Liver (tissue), 9 donors: ENCODE measurements around the gene FECH. TPM values are rescaled to one million over a fixed set of nuclear protein-coding genes. Genes with fewer than 3 reads are reported as not detected.
A peak's percentile ranks its signal among the peaks of the same experiment; 100 is the strongest.

Experiments
- DNase-seq: peaks from one replicate; pipeline ENCODE4 v3.0.0-alpha.2; 2017; ENCODE audit warnings: low spot score
- H3K27ac ChIP-seq, 2 donors: one replicate each; pipeline ENCODE4 v1.7.0; 2013; ENCODE audit warnings: inconsistent platforms in 2 of 2, low read length in 2 of 2, control low read depth in 1 of 2, low read depth in 1 of 2, mild to moderate bottlenecking in 1 of 2
- H3K27me3 ChIP-seq, 4 donors: one replicate each; pipeline versions ENCODE4 v1.6.1 to v1.7.0; 2013; ENCODE audit warnings: low read length in 3 of 4, inconsistent platforms in 1 of 4, mild to moderate bottlenecking in 1 of 4, moderate library complexity in 1 of 4; ENCODE audit not compliant: control insufficient read depth in 4 of 4, insufficient read depth in 4 of 4
- H3K36me3 ChIP-seq, 4 donors: one replicate each; pipeline versions ENCODE4 v1.6.1 to v1.7.0; 2013; ENCODE audit warnings: low read length in 3 of 4, mild to moderate bottlenecking in 3 of 4, low read depth in 1 of 4, moderate library complexity in 1 of 4; ENCODE audit not compliant: control insufficient read depth in 4 of 4, insufficient read depth in 3 of 4
- H3K4me1 ChIP-seq, 4 donors: one replicate each; pipeline versions ENCODE4 v1.6.1 to v1.7.0; 2013; ENCODE audit warnings: low read length in 3 of 4, mild to moderate bottlenecking in 3 of 4, moderate library complexity in 1 of 4; ENCODE audit not compliant: control insufficient read depth in 4 of 4, insufficient read depth in 4 of 4
- H3K4me3 ChIP-seq, 3 donors: one replicate each; pipeline versions ENCODE4 v1.6.1 to v1.7.0; 2013; ENCODE audit warnings: low read length in 3 of 3, control low read depth in 1 of 3, low read depth in 1 of 3, mild to moderate bottlenecking in 1 of 3
- H3K9ac ChIP-seq, 2 donors: one replicate each; pipeline ENCODE4 v1.7.0; 2013; ENCODE audit warnings: low read length in 2 of 2, mild to moderate bottlenecking in 2 of 2, moderate library complexity in 2 of 2, control low read depth in 1 of 2, low read depth in 1 of 2
- H3K9me3 ChIP-seq, 4 donors: one replicate each; pipeline versions ENCODE4 v1.6.1 to v1.7.0; 2013; ENCODE audit warnings: low read length in 3 of 4; ENCODE audit not compliant: control insufficient read depth in 4 of 4
- ATF3 ChIP-seq: IDR thresholded peaks from 2 replicates; pipeline ENCODE4 v1.6.1; 2016; ENCODE audit warnings: antibody characterized with exemption
- EGR1 ChIP-seq, 2 donors: IDR thresholded peaks; 2 replicates each; pipeline ENCODE4 v1.6.1; 2016 to 2018; ENCODE audit warnings: antibody characterized with exemption in 2 of 2, low read depth in 2 of 2
- FOXA1 ChIP-seq: IDR thresholded peaks from 2 replicates; pipeline ENCODE4 v1.6.1; 2016; ENCODE audit warnings: antibody characterized with exemption
- FOXA2 ChIP-seq: IDR thresholded peaks from 2 replicates; pipeline ENCODE4 v1.6.1; 2016; ENCODE audit warnings: antibody characterized with exemption
- GABPA ChIP-seq, 2 donors: IDR thresholded peaks in 1 of 2; conservative IDR thresholded peaks in 1 of 2; 2 replicates each; pipeline ENCODE4 v1.6.1; 2016; ENCODE audit warnings: antibody characterized with exemption in 2 of 2, mild to moderate bottlenecking in 1 of 2, moderate library complexity in 1 of 2
- HNF4A ChIP-seq, 2 donors: conservative IDR thresholded peaks; 2 replicates each; pipeline ENCODE4 v1.6.1; 2016; ENCODE audit warnings: antibody characterized with exemption in 2 of 2, mild to moderate bottlenecking in 2 of 2
- HNF4G ChIP-seq: IDR thresholded peaks from 2 replicates; pipeline ENCODE4 v1.6.1; 2016; ENCODE audit warnings: antibody characterized with exemption
- JUND ChIP-seq, 2 donors: IDR thresholded peaks; 2 replicates each; pipeline ENCODE4 v1.6.1; 2016; ENCODE audit warnings: antibody characterized with exemption in 2 of 2
- NR2F2 ChIP-seq: IDR thresholded peaks from 2 replicates; pipeline ENCODE4 v1.6.1; 2016; ENCODE audit warnings: antibody characterized with exemption
- RAD21 ChIP-seq, 2 donors: IDR thresholded peaks; 2 replicates each; pipeline ENCODE4 v1.6.1; 2016; ENCODE audit warnings: antibody characterized with exemption in 2 of 2, mild to moderate bottlenecking in 2 of 2
- REST ChIP-seq: IDR thresholded peaks from 2 replicates; pipeline ENCODE4 v1.6.1; 2016; ENCODE audit warnings: antibody characterized with exemption, mild to moderate bottlenecking
- RXRA ChIP-seq, 2 donors: IDR thresholded peaks; 2 replicates each; pipeline ENCODE4 v1.6.1; 2017 to 2018; ENCODE audit warnings: antibody characterized with exemption in 2 of 2, mild to moderate bottlenecking in 1 of 2
- SP1 ChIP-seq: IDR thresholded peaks from 2 replicates; pipeline ENCODE4 v1.6.1; 2018; ENCODE audit warnings: antibody characterized with exemption, mild to moderate bottlenecking
- TAF1 ChIP-seq: conservative IDR thresholded peaks from 2 replicates; pipeline ENCODE4 v1.6.1; 2016; ENCODE audit warnings: antibody characterized with exemption, mild to moderate bottlenecking
- YY1 ChIP-seq: IDR thresholded peaks from 2 replicates; pipeline ENCODE4 v1.6.1; 2016; ENCODE audit warnings: antibody characterized with exemption, mild to moderate bottlenecking
- ZBTB33 ChIP-seq: IDR thresholded peaks from 2 replicates; pipeline ENCODE4 v1.6.1; 2016; ENCODE audit warnings: antibody characterized with exemption
- WGBS: extraction: QIAGEN DNeasy Blood & Tissue Kit; methylation state at CpG from one replicate; pipeline ENCODE4 v1.1.7; 2013; 5-methylcytosine and 5-hydroxymethylcytosine counted together
- polyA plus RNA-seq, 2 donors: library from polyadenylated mRNA; stranded (reverse) in 1 of 2; unstranded in 1 of 2; fragments of 200-250 nt in 1 of 2; fragments of >200 nt in 1 of 2; fragmentation: Nextera tagmentation in 1 of 2; extraction: Ambion mirVana in 1 of 2; gene quantifications; one replicate each; pipeline versions ENCODE4 v1.2.1 to v1.2.3, GENCODE V29; 2013 to 2015
- total RNA-seq, 2 donors: library from RNA; depleted of rRNA; stranded (reverse); fragments of >200 nt; gene quantifications; one replicate each; pipeline ENCODE4 v1.2.3, GENCODE V29; 2014
- TF ChIP-seq, protein P1 (sequence below): fragments of 150-350 bp; IDR thresholded peaks from 2 replicates; pipeline ENCODE4 v1.5.1; 2017; ENCODE audit warnings: improper control_type of control experiment, low read depth, low read length; ENCODE audit not compliant: missing input control
- TF ChIP-seq, protein P2 (sequence below): IDR thresholded peaks from 2 replicates; pipeline ENCODE4 v1.6.1; 2016; ENCODE audit warnings: antibody characterized with exemption
- donor health status: healthy.
- donor health status: healthy.
- donor health status: healthy.
- donor health status: healthy.
- donor health status: healthy.

FECH gene
- total and polyA plus RNA-seq, 4 donors, result 13.8 to 1,262 (median 42.1) TPM

GRCh38 chr18:57519668-57520424 lies 66.7 kb downstream of the FECH start:
- no peak overlapping the region for H3K4me3 ChIP-seq
- no peak overlapping the region for H3K27ac ChIP-seq
- no peaks in the 10 kb centered on the region for H3K27me3 ChIP-seq
- no peak for DNase-seq
- TF ChIP-seq JUND (IDR thresholded peaks at IDR 0.05) (peak; percentile 99 to 100), EGR1 (IDR thresholded peaks at IDR 0.05; ENCODE audit: low read depth in 2 of 2) (peak; percentile 79 to 96), RAD21 (IDR thresholded peaks at IDR 0.05) (peak in 1 of 2 donors; percentile 50), HNF4G (peak; percentile 98), TAF1 (no peak), HNF4A (conservative IDR thresholded peaks at IDR 0.05) (peak; percentile 99 to 100), ZBTB33 (no peak), NR2F2 (peak; percentile 62), REST (peak; percentile 44), GABPA (IDR thresholded peaks at IDR 0.05 in 1 of 2, conservative IDR thresholded peaks at IDR 0.05 in 1 of 2) (no peak), SP1 (peak; percentile 85), FOXA1 (no peak), ATF3 (peak; percentile 99), YY1 (peak; percentile 23), RXRA (IDR thresholded peaks at IDR 0.05) (peak; percentile 98 to 99), FOXA2 (peak; percentile 28)
- TF ChIP-seq, protein P1, sequence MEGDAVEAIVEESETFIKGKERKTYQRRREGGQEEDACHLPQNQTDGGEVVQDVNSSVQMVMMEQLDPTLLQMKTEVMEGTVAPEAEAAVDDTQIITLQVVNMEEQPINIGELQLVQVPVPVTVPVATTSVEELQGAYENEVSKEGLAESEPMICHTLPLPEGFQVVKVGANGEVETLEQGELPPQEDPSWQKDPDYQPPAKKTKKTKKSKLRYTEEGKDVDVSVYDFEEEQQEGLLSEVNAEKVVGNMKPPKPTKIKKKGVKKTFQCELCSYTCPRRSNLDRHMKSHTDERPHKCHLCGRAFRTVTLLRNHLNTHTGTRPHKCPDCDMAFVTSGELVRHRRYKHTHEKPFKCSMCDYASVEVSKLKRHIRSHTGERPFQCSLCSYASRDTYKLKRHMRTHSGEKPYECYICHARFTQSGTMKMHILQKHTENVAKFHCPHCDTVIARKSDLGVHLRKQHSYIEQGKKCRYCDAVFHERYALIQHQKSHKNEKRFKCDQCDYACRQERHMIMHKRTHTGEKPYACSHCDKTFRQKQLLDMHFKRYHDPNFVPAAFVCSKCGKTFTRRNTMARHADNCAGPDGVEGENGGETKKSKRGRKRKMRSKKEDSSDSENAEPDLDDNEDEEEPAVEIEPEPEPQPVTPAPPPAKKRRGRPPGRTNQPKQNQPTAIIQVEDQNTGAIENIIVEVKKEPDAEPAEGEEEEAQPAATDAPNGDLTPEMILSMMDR, result no peak
- TF ChIP-seq, protein P2, sequence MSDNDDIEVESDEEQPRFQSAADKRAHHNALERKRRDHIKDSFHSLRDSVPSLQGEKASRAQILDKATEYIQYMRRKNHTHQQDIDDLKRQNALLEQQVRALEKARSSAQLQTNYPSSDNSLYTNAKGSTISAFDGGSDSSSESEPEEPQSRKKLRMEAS, result peak; percentile 59
- no peak overlapping the region for H3K9ac ChIP-seq
- 71% methylated on average over 7 of the region's 7 CpGs for WGBS
- H3K36me3 ChIP-seq, result no peaks in the 10 kb centered on the region
- peaks cover 0 to under 1% (median 0%) of the 10 kb centered on the region in 4 donors for H3K9me3 ChIP-seq
- no peaks in the 10 kb centered on the region for H3K4me1 ChIP-seq
